GM15510 (cell line): ENCODE data around the gene GSDME.

Source experiments
- POLR2A ChIP-seq: IDR thresholded peaks from 3 replicates; pipeline ENCODE4 v1.6.1; 2011; ENCODE audit warnings: borderline replicate concordance; ENCODE audit not compliant: insufficient read length; ENCODE audit errors: extremely low read depth

Gene GSDME

DNA sequence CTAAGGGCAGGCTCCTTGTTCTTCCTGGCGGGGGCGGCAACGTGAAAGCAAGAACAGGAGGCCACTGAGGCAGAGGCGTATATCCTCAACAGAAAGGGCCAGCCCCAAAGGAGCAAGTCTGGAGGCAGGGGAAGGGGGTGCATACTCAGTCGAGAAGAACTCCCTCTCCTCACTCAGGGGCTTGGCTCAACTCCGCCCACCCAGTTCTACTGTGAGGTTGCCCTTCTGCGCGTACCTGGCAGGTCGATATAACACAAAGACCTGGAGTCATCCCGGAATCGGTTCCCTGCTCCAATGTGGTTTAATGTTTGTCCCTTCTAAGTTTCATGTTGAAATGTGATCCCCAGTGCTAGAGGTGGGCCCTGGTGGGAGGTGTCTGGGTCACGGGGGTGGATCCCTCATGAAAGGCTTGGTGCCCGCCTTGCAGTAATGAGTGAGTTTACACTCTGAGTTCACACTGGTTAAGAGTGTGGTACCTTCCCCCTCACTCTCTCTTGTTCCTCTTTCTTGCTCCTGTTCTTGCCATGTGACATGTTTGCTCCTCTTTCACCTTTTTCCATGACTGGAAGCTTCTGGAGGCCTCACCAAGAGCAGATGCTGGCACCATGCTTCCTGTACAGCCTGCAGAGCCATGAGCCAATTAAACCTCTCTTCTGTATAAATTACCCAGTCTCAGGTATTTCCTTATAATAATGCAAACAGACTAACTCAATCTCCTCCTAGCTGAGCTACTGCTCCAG lies 32.6 kb downstream of the GSDME start:
- no peak for TF ChIP-seq POLR2A

DNA sequence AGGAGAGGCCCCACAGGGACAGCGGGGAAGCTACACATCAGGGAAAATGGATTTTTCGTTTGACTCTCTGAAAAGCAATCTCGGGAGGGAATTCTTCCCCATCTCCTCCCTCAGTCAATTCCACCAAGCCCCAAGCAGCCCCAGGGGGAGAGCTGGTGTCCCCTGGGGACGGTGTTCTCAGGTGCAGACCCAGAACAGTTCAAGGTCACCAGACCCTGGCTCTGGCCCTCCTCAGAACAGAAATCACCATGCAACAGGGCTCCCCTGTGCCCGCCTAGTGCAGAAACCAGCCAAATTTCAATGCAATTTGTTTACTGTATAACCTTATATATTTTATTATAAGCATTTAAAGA lies 34.1 kb downstream of the GSDME start:
- TF ChIP-seq POLR2A, result no peak

GRCh38 chr7:24722386-24723177 lies 34.7 kb downstream of the GSDME start:
- TF ChIP-seq POLR2A, result no peak

- TF ChIP-seq POLR2A, result no peak
Measured at GRCh38 chr7:24721481-24722001, 35.7 kb downstream of the GSDME start.

- no peak for TF ChIP-seq POLR2A
Measured at GRCh38 chr7:24720283-24720682, 37.0 kb downstream of the GSDME start.

- no peak for TF ChIP-seq POLR2A
Measured at GRCh38 chr7:24718977-24719491, 38.2 kb downstream of the GSDME start.

GRCh38 chr7:24718431-24718831 lies 38.8 kb downstream of the GSDME start:
- TF ChIP-seq POLR2A, result no peak

DNA sequence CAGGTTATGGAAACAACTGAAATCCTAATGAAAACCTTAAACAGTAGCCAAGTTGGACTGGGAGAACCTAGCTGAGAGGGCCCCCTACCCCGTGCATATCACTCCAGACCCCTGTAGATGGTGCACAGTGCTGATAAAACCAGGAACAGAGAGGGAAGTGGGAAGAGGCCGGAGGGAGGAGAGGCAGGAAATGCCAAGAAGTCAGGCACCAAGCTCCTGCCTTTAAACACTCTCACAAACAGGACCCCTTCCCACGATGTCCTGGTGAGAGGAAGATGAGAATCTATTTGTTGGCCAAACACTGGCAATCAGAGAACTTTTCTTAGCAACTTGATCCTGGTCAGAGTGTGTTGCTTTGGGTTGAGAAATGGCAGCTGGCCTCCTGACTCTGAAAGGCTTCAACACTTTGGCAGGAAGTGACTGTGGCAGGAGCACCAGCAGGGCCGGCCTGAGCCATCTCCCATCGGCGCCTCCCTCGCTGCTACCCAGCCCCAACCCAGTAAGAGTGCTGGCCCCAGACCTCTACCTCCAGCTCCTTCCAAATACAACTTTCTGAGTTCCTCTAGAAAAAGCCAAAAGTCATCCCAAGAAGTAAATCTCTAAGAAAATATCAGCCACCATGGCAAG lies 39.5 kb downstream of the GSDME start:
- TF ChIP-seq POLR2A, result no peak

- TF ChIP-seq POLR2A, result no peak
Measured at GRCh38 chr7:24717247-24717622, 40.0 kb downstream of the GSDME start.

GRCh38 chr7:24716480-24717246 lies 40.6 kb downstream of the GSDME start:
- TF ChIP-seq POLR2A, result no peak

DNA sequence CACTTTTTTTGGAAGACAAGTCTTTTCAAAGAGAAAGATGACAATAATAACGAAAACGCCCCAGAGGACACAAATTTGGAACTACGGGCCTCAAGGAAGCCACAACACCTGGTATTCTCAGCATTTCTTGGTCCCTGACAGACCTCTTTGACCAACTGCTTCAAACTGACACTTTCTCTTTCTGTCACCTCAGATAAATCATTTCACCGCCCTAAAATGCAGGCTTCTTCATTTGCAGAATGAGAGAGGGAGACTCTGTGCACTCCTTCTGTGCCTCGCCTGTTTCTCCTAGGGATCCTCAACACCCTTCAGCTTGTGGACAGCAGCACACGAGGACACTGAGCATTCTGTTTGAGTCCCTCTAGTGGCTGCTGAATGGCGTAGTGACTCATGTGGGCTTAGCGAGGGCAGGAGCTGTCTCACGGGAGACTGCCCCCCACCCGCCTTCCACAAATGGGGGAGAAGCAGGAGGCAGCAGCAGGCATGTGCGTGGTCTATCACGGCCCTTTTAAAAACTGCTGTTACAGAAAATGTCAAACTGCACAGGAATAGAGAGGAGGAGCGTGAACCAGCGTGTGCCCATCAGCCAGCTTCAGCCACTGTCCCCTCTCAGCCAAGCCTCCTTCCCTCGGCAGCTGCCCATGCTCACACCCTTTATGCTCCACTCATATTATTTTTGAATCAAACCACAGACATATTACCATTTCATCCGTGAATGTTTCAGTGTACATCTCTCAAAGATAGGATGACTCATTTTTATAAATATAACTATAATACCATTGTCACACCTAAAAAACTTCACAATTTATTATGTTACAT lies 41.4 kb downstream of the GSDME start:
- TF ChIP-seq POLR2A, result peak; percentile 13

DNA sequence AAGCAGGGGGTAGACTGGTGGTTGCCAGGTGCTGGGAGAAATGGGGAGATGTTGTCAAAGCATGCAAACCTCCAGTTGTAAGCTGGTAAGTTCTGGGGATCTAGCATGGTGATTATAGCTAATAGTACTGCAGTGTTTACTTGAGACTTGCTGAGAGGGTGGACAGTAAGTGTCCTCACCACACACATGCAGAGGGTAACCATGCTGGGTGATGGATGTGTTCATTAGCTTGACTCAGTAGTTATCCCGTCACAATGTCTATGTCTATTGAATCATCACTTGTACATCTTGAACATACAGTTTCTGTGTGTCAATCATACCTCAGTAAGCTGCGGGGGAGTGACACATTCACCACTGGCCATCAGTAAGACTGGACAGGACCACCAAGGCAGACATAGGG lies 42.1 kb downstream of the GSDME start:
- TF ChIP-seq POLR2A, result no peak

DNA sequence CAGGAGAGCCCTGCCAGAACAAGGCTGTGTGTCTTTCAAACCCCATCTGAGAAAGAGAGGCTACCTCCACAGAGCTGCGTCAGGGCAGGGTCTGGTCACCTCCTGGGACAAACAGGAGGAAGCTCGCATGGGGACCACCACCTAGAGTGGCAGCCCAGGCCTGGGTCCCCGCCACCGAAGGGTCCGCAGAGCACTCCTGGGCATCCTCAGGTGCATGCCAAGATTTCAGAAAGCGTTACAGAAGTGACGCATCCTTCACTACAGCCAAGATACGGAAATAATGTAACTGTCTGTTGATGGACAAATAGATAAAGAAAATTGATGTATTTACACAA lies 42.6 kb downstream of the GSDME start:
- TF ChIP-seq POLR2A, result no peak
